ENCODE data around the gene ZC3H13.

Gene ZC3H13

DNA sequence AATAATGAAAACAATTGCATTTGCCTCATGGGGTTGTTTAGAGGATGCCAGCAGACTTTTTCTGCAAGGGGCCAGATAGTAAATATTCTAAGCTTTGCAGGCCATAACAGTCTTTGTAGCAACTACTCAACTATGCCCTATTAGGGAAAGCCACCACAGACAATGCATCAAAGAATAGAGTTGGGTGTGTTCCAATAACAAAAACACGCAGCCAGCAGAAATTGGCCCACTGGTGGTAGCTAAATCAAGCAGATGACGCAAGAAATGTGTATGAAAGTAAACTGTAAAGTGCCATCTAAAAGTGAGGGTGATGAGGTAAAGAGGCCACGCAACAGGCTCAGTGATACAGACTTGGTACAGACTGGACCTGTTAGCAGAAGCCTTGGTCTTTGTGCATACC, 125.8 kb downstream of the ZC3H13 start:
- TF ChIP-seq GATA3 (IDR thresholded peaks at IDR 0.05; ENCODE audit: low read depth, low read length) (no peak), GATA2 (IDR thresholded peaks at IDR 0.05; ENCODE audit: low read depth, low read length) (no peak)

DNA sequence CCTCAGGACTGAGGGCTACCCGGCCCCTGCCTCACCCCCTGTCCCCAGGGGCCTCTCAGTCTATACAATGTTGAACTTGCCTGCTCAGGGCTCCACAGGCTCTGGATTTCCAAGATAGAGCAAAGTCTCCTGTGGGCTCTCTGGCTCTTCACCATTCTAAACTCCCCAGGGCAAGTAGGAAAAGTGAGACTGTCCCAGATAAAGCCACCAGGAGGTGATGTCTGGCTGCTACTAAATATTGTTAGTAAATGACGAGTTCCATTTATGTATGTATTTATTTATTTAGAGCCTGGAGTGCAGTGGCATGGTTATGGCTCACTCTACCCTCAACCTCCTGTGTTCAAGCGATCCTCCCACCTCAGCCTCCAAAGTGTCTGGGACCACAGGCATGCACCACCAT, 127.4 kb downstream of the ZC3H13 start:
- TF ChIP-seq GATA3 (IDR thresholded peaks at IDR 0.05; ENCODE audit: low read depth, low read length) (no peak), GATA2 (IDR thresholded peaks at IDR 0.05; ENCODE audit: low read depth, low read length) (no peak)

DNA sequence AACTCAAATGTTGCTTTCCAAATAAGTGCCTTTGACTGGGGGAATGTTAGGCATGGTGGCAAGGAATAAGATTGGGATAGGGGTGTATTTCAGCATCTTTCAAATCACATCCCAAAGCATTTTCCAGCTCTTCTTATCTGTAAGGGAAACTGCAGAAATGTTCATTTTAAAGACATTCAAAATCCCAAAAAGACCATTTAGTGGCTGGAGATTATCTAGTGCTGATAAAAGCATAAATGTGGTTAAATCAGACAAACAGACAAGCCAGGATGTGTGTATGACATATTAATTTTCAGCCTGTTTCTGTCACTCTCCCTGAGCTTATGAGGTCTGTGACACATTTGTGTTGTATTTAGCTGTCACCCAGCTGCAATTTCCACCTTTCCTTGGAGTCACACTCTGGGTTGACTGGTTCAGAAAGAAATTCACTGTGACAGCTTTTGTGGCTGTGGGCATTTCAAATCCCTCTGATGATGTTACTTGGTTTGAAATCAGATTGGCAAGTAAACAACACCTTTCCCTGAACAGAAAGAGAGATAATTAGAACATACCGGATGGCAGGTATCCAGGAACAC, 131.3 kb downstream of the ZC3H13 start:
- TF ChIP-seq GATA2 (IDR thresholded peaks at IDR 0.05; ENCODE audit: low read depth, low read length) (0 out of 2 replicates have a peak, but pooled peaks have one; percentile 40), GATA3 (IDR thresholded peaks at IDR 0.05; ENCODE audit: low read depth, low read length) (no peak; the same call in 1 of the 2 replicates)

DNA sequence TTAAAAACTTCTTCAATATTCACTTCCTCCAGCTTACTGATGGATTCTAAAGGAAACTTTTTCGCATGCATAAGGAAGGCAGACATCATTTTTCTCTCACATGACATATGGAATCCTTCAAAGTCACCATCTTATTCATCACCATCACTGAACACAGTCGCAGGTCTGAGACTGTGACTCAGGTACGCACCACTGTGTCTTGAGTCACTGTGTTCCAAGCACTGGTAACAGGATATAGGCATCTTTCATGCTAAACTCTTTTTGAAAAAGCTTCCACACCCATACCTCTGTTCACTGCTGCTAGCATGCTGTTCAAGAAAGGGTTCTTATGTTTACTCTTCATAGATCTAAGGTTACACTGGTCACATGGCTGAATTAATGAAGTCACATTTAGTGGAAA, 133.9 kb downstream of the ZC3H13 start:
- TF ChIP-seq GATA2 (IDR thresholded peaks at IDR 0.05; ENCODE audit: low read depth, low read length) (no peak), GATA3 (IDR thresholded peaks at IDR 0.05; ENCODE audit: low read depth, low read length) (no peak)

DNA sequence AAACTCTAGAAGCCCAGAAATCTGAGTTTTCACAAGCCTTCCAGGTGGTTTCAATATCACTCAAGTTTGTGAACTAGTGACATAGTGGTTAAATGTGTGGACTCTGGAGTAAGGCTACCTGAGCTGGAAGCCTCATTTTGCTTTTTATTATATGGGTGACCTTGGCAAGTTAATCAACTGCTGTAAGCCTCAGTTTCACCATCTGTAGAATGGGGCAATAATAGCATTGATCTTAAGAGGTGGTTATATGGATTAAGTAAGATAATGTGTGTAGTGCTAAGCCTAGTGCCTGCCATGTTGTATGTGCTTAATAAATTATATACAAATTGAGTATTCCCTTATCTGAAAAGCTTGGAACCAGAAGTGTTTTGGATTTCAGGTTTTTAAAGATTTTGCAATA, 135.5 kb downstream of the ZC3H13 start:
- TF ChIP-seq GATA2 (IDR thresholded peaks at IDR 0.05; ENCODE audit: low read depth, low read length): no peak
- TF ChIP-seq GATA3 (IDR thresholded peaks at IDR 0.05; ENCODE audit: low read depth, low read length): no peak

DNA sequence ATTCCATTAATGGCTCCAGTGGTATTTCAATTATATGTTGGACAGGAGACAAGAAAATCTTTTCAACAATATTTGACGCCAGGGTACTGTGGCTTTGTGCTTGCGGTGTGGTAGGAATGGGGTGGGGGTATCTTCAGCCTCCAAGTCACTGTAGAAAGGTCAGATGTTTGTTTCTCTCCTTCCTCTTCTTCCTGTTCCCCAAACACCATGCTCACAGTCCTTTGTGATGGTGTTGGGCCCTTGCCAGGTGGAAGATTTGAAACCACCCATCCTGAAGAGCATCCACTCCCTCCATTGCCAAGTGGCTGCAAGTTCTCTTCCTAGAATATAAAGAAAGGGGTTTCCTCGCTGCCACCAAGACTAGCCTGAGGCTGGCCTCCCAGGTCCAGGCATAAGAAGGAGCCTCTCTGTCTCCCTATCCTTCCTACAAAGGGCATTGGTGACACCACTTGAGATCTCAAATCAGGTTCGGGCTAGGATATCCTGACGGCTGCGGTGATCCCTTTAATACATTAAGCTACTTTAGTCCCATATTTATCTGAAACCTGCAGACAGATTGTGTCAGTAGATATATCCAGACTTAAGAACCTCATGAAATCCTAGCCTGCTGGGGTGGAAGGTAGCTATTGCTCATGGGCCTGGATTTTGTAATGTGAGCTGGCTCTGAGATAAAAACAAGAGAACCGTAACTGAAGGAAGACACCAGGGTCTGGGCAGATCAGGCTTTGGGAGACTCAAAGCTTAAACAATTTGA, 136.7 kb downstream of the ZC3H13 start:
- no peak for TF ChIP-seq GATA2 (IDR thresholded peaks at IDR 0.05; ENCODE audit: low read depth, low read length)
- TF ChIP-seq GATA3 (IDR thresholded peaks at IDR 0.05; ENCODE audit: low read depth, low read length): no peak

DNA sequence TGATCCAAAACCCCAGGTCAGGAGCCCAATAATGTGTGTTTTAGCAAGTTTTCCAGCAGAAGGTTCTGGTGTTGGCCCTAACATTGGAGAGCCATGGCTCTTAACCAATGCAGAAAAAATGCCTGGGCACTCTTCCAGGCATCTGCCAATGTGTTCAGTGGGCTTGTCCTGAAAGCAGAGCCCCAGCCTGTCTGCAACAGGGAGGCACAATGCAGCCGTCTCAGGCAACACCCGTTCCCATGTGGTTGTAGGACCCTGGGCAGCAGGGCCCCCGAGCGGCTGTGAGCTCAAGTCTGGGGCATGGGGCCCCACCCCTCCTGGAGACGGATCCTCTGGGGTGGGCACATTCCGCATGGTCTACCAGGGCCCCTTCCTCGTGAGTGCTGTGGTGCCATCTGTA, 142.9 kb downstream of the ZC3H13 start:
- TF ChIP-seq GATA2 (IDR thresholded peaks at IDR 0.05; ENCODE audit: low read depth, low read length) (no peak), GATA3 (IDR thresholded peaks at IDR 0.05; ENCODE audit: low read depth, low read length) (no peak)

DNA sequence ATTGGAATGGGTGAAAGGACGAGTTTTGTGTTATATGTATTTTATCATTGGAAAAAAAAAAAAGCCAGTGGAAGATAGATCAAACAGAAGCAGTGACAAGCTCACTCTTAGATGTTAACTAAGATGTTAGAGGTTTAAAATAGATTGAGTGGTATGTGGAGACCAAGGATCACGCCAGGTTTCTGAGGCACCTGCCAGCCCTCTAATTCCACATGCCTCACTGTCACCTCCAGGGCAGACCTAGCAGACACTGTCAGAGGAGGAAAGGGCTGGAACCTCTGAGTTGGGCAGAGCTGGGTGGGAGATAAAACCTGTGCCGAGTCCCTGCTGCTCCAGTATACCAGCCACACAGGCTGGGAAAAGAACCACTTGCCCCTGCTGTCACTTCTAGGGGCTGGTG, 143.5 kb downstream of the ZC3H13 start:
- TF ChIP-seq GATA3 (IDR thresholded peaks at IDR 0.05; ENCODE audit: low read depth, low read length) (no peak), GATA2 (IDR thresholded peaks at IDR 0.05; ENCODE audit: low read depth, low read length) (no peak)

DNA sequence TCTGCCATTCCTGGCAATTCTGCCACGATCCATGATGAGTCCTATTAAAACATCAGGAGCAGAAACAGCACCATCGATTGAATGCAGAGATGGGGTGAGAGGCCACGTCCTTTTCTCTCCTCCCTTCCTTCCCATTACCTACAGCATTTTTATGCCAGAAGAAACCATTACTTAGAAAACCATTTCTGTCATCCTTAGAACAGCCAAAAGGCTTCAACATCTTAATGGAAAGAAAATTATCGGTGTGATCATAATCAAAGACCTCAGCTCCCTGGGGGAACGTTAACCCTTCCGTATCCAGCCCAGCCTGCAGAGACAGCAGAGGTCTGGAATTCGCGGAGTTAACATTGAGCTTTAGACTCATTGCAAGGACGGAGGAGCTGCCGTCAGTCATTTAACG, 145.0 kb downstream of the ZC3H13 start:
- TF ChIP-seq GATA2 (IDR thresholded peaks at IDR 0.05; ENCODE audit: low read depth, low read length): no peak
- no peak for TF ChIP-seq GATA3 (IDR thresholded peaks at IDR 0.05; ENCODE audit: low read depth, low read length)
